ENCODE measurements around the gene SCAANT1. TPM values are rescaled to one million over a fixed set of nuclear protein-coding genes. Genes with fewer than 3 reads are reported as not detected.

SCAANT1 gene
- total and polyA plus RNA-seq, 3 donors from 2014 or later, result 4.4 TPM; not detected in 2

DNA sequence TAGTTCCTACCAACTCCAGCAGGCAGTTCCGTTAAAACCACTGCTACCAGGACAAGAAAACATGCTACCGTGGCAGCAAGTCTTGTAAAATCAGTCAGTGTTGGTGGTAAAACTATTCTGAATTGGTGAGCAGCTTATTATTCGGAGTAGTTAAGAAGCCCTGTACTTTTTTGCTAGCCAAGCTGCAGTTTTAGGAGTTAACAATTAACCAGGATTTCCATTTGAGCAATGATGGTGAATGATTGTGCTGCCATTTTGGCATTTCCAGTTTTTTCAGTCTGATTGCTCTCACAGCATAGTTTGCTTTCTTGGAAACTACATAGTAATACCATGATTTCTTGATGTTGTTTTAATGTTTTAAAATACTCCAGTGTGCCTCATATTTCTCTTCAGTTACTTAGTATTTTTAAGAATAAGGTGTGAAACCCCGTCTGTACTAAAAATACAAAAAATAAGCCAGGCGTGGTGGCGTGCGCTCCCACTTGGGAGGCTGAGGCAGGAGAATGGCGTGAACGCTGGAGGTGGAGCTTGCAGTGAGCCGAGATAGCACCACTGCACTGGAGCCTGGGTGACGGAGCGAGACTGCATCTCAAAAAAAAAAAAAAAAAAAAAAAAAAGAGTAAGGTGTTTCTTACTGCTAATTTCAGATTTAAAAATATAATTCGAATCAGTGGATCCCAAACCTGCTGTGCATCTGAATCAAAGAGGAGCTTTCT, 43.8 kb upstream of the SCAANT1 start:
- Histone ChIP-seq H3K9me3 (no peaks in the 10 kb centered on the region), H3K4me3 (no peak overlapping the region), H3K27ac (no peak overlapping the region), H3K4me1 (no peaks in the 10 kb centered on the region), H3K36me3 (ENCODE audit: low read depth, missing control alignments) (no peaks in the 10 kb centered on the region), H3K27me3 (no peaks in the 10 kb centered on the region)
- intact Hi-C loops (cut with DNase I; ENCODE audit: low total_unique reads), result no loop called here
- TF ChIP-seq, protein P1, sequence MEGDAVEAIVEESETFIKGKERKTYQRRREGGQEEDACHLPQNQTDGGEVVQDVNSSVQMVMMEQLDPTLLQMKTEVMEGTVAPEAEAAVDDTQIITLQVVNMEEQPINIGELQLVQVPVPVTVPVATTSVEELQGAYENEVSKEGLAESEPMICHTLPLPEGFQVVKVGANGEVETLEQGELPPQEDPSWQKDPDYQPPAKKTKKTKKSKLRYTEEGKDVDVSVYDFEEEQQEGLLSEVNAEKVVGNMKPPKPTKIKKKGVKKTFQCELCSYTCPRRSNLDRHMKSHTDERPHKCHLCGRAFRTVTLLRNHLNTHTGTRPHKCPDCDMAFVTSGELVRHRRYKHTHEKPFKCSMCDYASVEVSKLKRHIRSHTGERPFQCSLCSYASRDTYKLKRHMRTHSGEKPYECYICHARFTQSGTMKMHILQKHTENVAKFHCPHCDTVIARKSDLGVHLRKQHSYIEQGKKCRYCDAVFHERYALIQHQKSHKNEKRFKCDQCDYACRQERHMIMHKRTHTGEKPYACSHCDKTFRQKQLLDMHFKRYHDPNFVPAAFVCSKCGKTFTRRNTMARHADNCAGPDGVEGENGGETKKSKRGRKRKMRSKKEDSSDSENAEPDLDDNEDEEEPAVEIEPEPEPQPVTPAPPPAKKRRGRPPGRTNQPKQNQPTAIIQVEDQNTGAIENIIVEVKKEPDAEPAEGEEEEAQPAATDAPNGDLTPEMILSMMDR (IDR thresholded peaks at IDR 0.05), result no peak
- DNase-seq, result no peak
- 93 to 95% methylated on average over 13 of the region's 13 CpGs for WGBS, 2 donors

DNA sequence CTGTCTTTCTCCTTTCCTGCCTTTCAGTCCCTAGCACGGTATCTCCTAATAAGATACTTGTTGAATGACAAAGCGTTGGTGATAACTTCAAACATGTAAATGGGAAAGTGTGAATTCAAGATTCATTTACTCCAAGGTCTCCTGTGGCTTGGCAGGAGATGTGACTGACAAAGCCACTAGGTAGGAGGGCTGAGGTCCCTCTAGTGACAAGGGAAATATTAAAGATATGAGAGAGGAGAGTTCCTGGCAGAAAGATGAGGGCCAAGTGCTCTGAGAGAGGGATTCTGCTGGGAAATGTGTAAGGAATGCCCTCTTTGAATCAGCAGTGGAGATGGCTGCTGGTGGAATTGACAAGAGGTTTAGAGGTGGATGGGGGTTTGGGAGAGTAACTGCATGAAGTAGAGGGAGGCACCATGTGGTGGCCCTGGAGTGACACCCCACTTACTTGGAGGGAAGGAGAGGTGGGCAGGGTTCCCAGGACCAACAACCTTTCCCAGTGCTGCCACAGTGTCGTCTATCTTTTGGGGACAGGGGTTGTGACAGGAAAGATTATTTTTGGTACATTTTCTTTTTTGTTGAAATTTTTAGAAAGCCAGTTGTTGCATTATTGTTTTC, 43.0 kb upstream of the SCAANT1 start:
- WGBS, 2 donors, result 90 to 98% methylated on average over 3 of the region's 3 CpGs
- Histone ChIP-seq H3K27ac (no peak overlapping the region), H3K9me3 (no peaks in the 10 kb centered on the region), H3K36me3 (ENCODE audit: low read depth, missing control alignments) (no peaks in the 10 kb centered on the region), H3K4me3 (no peak overlapping the region), H3K4me1 (no peaks in the 10 kb centered on the region), H3K27me3 (no peaks in the 10 kb centered on the region)
- intact Hi-C loops (cut with DNase I; ENCODE audit: low total_unique reads), result no loop called here
- DNase-seq, result no peak
- TF ChIP-seq, protein P1 (IDR thresholded peaks at IDR 0.05), result no peak
- TF ChIP-seq POLR2A (IDR thresholded peaks at IDR 0.05), result no peak

DNA sequence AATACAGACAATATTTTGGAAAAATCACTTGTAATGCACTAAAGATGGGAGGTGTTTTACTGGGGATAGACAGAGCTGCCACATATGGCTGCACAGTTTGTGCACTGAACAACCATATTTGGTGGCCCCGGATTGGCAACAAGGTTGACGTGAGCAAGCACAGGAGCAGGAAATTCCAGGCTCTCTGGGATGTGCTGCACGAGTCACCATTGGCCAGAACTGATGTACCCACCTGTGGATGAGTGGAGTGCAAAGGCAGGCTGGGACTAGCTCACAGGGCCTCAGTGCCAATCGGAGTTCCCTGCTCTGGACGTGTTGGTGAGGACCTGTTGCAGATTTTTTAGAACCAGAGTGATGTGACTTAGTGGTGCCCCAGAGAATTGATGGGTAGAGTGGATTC, 42.0 kb upstream of the SCAANT1 start:
- no peaks in the 10 kb centered on the region for H3K4me1 ChIP-seq
- no peaks in the 10 kb centered on the region for H3K27me3 ChIP-seq
- no peaks in the 10 kb centered on the region for H3K9me3 ChIP-seq
- whole genome bisulfite sequencing, 2 donors, result 90 to 91% methylated on average over 5 of the region's 5 CpGs
- intact Hi-C loops (cut with DNase I; ENCODE audit: low total_unique reads), result no loop called here
- no peak overlapping the region for H3K27ac ChIP-seq
- H3K36me3 ChIP-seq (ENCODE audit: low read depth, missing control alignments), result no peaks in the 10 kb centered on the region
- H3K4me3 ChIP-seq, result no peak overlapping the region
- no peak for DNase-seq
- TF ChIP-seq POLR2A (IDR thresholded peaks at IDR 0.05), result no peak
- TF ChIP-seq, protein P1 (IDR thresholded peaks at IDR 0.05), result no peak

DNA sequence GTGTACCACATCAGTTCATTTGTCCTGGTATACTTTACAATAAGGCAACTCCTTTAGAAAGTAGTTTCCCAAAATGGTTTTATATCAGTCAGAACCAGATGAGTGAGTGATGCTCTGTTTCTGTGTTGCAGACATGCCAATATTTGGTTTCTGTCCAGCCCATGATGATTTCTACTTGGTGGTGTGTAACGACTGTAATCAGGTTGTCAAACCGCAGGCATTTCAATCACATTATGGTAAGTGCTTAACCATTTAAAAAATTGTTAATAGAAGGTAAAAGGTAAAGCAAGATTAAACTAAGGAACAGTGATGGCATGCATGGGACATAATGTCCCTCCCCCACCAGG, 40.0 kb upstream of the SCAANT1 start:
- Histone ChIP-seq H3K27ac (no peak overlapping the region), H3K27me3 (no peaks in the 10 kb centered on the region), H3K4me3 (no peak overlapping the region), H3K4me1 (no peaks in the 10 kb centered on the region), H3K9me3 (no peaks in the 10 kb centered on the region), H3K36me3 (ENCODE audit: low read depth, missing control alignments) (no peaks in the 10 kb centered on the region)
- no peak for TF ChIP-seq POLR2A (IDR thresholded peaks at IDR 0.05)
- TF ChIP-seq, protein P1 (IDR thresholded peaks at IDR 0.05), result no peak
- intact Hi-C loops (cut with DNase I; ENCODE audit: low total_unique reads), result no loop called here
- DNase-seq, result no peak
- WGBS, 2 donors, result 91 to 94% methylated on average over 2 of the region's 2 CpGs
